Aorta (tissue), 5 donors: ENCODE data around the gene DPP10. TPM values are rescaled to one million over a fixed set of nuclear protein-coding genes. Genes with fewer than 3 reads are reported as not detected.
"Not testable (repeated sequence)": the region's sequence is repeated elsewhere in the genome, so short reads cannot be mapped to it uniquely, and the experiment has no call there.

ENCODE experiments used
- ATAC-seq: fragments of 200-7000 bp; cut with Tn5 transposase; one replicate; pipeline ENCODE4 v1.9.1; 2022; ENCODE audit warnings: moderate library complexity; ENCODE audit not compliant: low FRiP score
- DNase-seq, 2 donors: peaks; one replicate each; pipeline ENCODE4 v3.0.0-alpha.2; 2020
- H3K27ac ChIP-seq, 2 donors: one replicate each; pipeline ENCODE4 v1.5.1; 2013; ENCODE audit warnings: low read length in 2 of 2, mild to moderate bottlenecking in 2 of 2, moderate library complexity in 2 of 2, control low read depth in 1 of 2, inconsistent platforms in 1 of 2, low read depth in 1 of 2
- H3K27me3 ChIP-seq, 2 donors: one replicate each; pipeline ENCODE4 v1.6.1; 2013; ENCODE audit warnings: control low read depth in 1 of 2, low read length in 1 of 2, mild to moderate bottlenecking in 1 of 2, moderate library complexity in 1 of 2; ENCODE audit not compliant: insufficient read depth in 2 of 2, control insufficient read depth in 1 of 2
- H3K36me3 ChIP-seq, 2 donors: one replicate each; pipeline ENCODE4 v1.6.1; 2013; ENCODE audit warnings: control low read depth in 1 of 2, low read length in 1 of 2, mild to moderate bottlenecking in 1 of 2; ENCODE audit not compliant: insufficient read depth in 2 of 2, control insufficient read depth in 1 of 2
- H3K4me1 ChIP-seq, 2 donors: one replicate each; pipeline ENCODE4 v1.6.1; 2013; ENCODE audit warnings: low read length in 2 of 2, control low read depth in 1 of 2, mild to moderate bottlenecking in 1 of 2, moderate library complexity in 1 of 2; ENCODE audit not compliant: insufficient read depth in 2 of 2, control insufficient read depth in 1 of 2
- H3K4me3 ChIP-seq, 2 donors: one replicate each; pipeline ENCODE4 v1.5.1; 2013; ENCODE audit warnings: low read length in 2 of 2, control low read depth in 1 of 2, mild to moderate bottlenecking in 1 of 2
- H3K9me3 ChIP-seq: one replicate; pipeline ENCODE4 v1.6.1; 2013; ENCODE audit warnings: mild to moderate bottlenecking, low read length; ENCODE audit not compliant: control insufficient read depth
- WGBS, 2 donors: extraction: QIAGEN DNeasy Blood & Tissue Kit; methylation state at CpG; one replicate each; pipeline ENCODE4 v1.1.7; 2013; 5-methylcytosine and 5-hydroxymethylcytosine counted together
- intact Hi-C, 2 donors: fragments of 100-400 bp; cut with DNase I; formaldehyde crosslinking; loops; one replicate each; pipeline versions ENCODE4 v1.14.2 to v1.15.0; 2022
- long read RNA-seq, 2 donors: library from polyadenylated mRNA; unstranded; transcript quantifications; one replicate each; pipeline ENCODE4 v2.0.0, GENCODE V29; 2020 to 2021
- polyA plus RNA-seq, 2 donors: library from polyadenylated mRNA; stranded (reverse); fragments of 200-250 nt; gene quantifications; one replicate each; pipeline ENCODE4 v1.2.3, GENCODE V29; 2013
- total RNA-seq, 2 donors: library from RNA; stranded (reverse); fragmentation: NEBNext Ultra II Directional; extraction: Animal tissue kit (Norgen Biotek cat#: 25700); gene quantifications; one replicate each; pipeline ENCODE4 v1.2.1, GENCODE V29; 2021
- donor health status: healthy with polysubstance abuse.
- donor health status: Bipolar disorder and iron deficiency.
- donor health status: DM: no; HTN: no; CAD: no.
- donor health status: DM: no; HTN: no; CAD: no.
- donor health status: DM: yes; HTN: yes; CAD: no.

DPP10 gene
- not detected for total RNA-seq
- under 1 TPM in 1 of 2 donors, not detected in 1; 0.13 TPM for polyA plus RNA-seq
- long read RNA-seq, donor 1: 0 reads
- long read RNA-seq, donor 2: 0 reads

GRCh38 chr2:114442510-114442909 lies at the start of gene DPP10:
DPP10 (plus strand) TSS chr2:114442641.
- ATAC-seq (no peak), DNase-seq (peak in 1 of 2 donors; percentile 48)
- no peaks in the 10 kb centered on the region for H3K4me1 ChIP-seq
- H3K4me3 ChIP-seq: no peak within 1 kb of the TSS
- H3K9me3 ChIP-seq: no peaks in the 10 kb centered on the region
- no peaks in the 10 kb centered on the region for H3K27me3 ChIP-seq
- 4% methylated on average over 5 of the region's 5 CpGs for WGBS, 2 donors
- no peaks in the 10 kb centered on the region for H3K36me3 ChIP-seq
- intact Hi-C loops: no loop called here
- no peak within 1 kb of the TSS for H3K27ac ChIP-seq

DNA sequence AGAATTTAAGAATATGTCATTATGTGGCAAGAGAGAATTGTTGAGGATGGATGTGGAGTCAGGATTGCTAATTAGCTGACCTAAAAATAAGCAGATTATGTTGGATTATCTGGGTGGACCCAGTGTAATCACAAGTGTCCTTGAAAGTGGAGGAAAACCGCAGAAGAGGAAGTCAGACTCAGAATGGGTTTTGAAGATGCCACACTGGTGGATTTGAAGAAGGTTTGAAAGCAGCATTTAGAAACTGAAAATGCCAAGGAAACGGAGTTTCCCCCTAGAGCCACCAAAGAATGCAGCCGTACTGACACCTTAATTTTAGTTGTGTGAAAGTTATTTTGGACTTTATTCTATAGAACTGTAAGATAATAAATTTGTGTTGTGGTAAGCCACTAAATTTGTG lies 41.6 kb upstream of the DPP10 start:
- ATAC-seq (no peak), DNase-seq (no peak)
- H3K4me3 ChIP-seq: no peak overlapping the region
- H3K27ac ChIP-seq: no peak overlapping the region
- H3K36me3 ChIP-seq: no peaks in the 10 kb centered on the region
- no peaks in the 10 kb centered on the region for H3K27me3 ChIP-seq
- no peaks in the 10 kb centered on the region for H3K9me3 ChIP-seq
- WGBS, 2 donors: 88 to 89% methylated on average over 3 of the region's 3 CpGs
- peaks cover 0 to 3% of the 10 kb centered on the region in 2 donors for H3K4me1 ChIP-seq
- intact Hi-C loops: no loop called here

GRCh38 chr2:114405247-114406116 lies 37.0 kb upstream of the DPP10 start:
- ATAC-seq: peak; percentile 22
- intact Hi-C loops: no loop called here
- DNase-seq: no peak
- no peaks in the 10 kb centered on the region for H3K27me3 ChIP-seq
- no peak overlapping the region for H3K27ac ChIP-seq
- WGBS, 2 donors: 54% methylated on average over 10 of the region's 10 CpGs
- H3K9me3 ChIP-seq: no peaks in the 10 kb centered on the region
- no peaks in the 10 kb centered on the region for H3K4me1 ChIP-seq
- no peak overlapping the region for H3K4me3 ChIP-seq
- H3K36me3 ChIP-seq: no peaks in the 10 kb centered on the region

DNA sequence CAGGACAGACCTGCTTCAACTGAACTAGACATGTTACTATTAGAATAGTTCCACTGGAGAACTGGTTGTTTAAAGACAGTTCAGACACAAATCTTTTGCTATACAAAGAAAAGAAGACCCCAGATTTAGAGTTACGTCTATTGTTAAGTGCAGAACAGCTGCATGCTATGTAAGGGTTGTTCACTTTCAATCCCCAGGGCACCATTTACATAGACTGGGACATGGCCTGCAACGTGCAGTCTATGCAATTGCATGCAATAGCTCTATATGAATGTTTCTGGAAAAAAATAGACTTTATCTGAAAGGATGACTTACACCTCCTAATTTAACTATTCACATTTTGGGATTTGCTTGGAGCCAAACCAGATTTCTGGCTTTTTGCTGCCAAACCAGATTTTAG lies 36.1 kb upstream of the DPP10 start:
- Histone ChIP-seq H3K36me3 (no peaks in the 10 kb centered on the region), H3K27me3 (no peaks in the 10 kb centered on the region), H3K9me3 (no peaks in the 10 kb centered on the region), H3K4me1 (no peaks in the 10 kb centered on the region), H3K4me3 (no peak overlapping the region), H3K27ac (no peak overlapping the region)
- 81 to 83% methylated on average over 2 of the region's 2 CpGs for WGBS, 2 donors
- intact Hi-C loops: no loop called here
- ATAC-seq (no peak), DNase-seq (no peak)

GRCh38 chr2:114407353-114407752 lies 35.1 kb upstream of the DPP10 start:
- ATAC-seq, H3K4me3 ChIP-seq, H3K27ac ChIP-seq, H3K27me3 ChIP-seq, H3K36me3 ChIP-seq, H3K9me3 ChIP-seq, intact Hi-C loops, DNase-seq, H3K4me1 ChIP-seq: not testable (repeated sequence)
- 83 to 92% methylated on average over 4 of the region's 5 CpGs for WGBS, 2 donors

- 71 to 75% methylated on average over 3 of the region's 3 CpGs for WGBS, 2 donors
These were observed 20.7 kb upstream of the DPP10 start for GRCh38 chr2:114421781-114422180.

DNA sequence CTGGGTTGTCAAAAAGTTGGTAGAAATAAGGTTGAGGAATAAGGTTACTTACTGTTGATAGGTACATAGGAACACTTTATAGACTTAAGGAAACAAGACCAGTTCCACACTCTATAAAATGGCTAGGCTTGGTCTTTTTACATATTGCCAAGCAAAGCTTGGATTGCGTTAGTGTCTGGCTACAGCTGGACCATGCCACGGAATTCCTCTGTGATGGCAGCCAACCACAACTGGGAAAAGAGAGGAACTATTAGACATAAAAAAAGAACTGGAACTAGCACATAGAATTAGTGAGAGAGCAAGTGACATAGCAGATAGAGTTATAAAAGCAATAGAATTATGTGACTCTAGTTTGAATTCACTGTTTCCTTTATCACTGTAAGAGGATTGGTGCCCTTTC lies 17.7 kb upstream of the DPP10 start:
- no peaks in the 10 kb centered on the region for H3K36me3 ChIP-seq
- no peaks in the 10 kb centered on the region for H3K27me3 ChIP-seq
- 0 to 4% methylated on average over 2 of the region's 2 CpGs for WGBS, 2 donors
- H3K27ac ChIP-seq: peak overlapping the region in 1 of 2 donors; percentile 3
- intact Hi-C loops: loop anchor here (5.0 to 10.0 kb wide), 4 partner anchors 52 to 530 kb away; partner anchors contain the start of gene ACTR3 (in 1 of the 2)
- H3K9me3 ChIP-seq: no peaks in the 10 kb centered on the region
- H3K4me1 ChIP-seq: peaks cover 0 to 8% of the 10 kb centered on the region in 2 donors
- DNase-seq (no peak), ATAC-seq (peak; percentile 47)
- H3K4me3 ChIP-seq: no peak overlapping the region

More at GRCh38 chr2:114421781-114422180, 20.7 kb upstream of the DPP10 start:
- no peak for DNase-seq
- Histone ChIP-seq H3K4me1 (peaks cover 0 to 8% of the 10 kb centered on the region in 2 donors), H3K27me3 (no peaks in the 10 kb centered on the region), H3K27ac (no peak overlapping the region), H3K9me3 (no peaks in the 10 kb centered on the region), H3K36me3 (no peaks in the 10 kb centered on the region), H3K4me3 (no peak overlapping the region)
- intact Hi-C loops: loop anchor here (5.0 to 10.0 kb wide), 3 partner anchors 49 to 527 kb away; partner anchors contain the start of gene ACTR3 (in 1 of the 2)
- ATAC-seq: no peak

- intact Hi-C loops: loop anchor here (2.0 to 10.0 kb wide), 4 partner anchors 116 to 532 kb away; partner anchors contain the start of gene ACTR3 (in 1 of the 2)
- Histone ChIP-seq H3K9me3 (no peaks in the 10 kb centered on the region), H3K4me1 (peaks cover 0 to 8% of the 10 kb centered on the region in 2 donors), H3K27me3 (no peaks in the 10 kb centered on the region), H3K4me3 (no peak overlapping the region), H3K36me3 (no peaks in the 10 kb centered on the region), H3K27ac (peak overlapping the region; percentile 86 to 93)
- ATAC-seq (peak; percentile 63), DNase-seq (no peak)
- 0 to 6% methylated on average over 3 of the region's 3 CpGs for WGBS, 2 donors
These were observed 15.7 kb upstream of the DPP10 start for GRCh38 chr2:114426756-114427155.

- Histone ChIP-seq H3K9me3 (no peaks in the 10 kb centered on the region), H3K27me3 (no peaks in the 10 kb centered on the region), H3K4me3 (no peak overlapping the region), H3K27ac (no peak overlapping the region), H3K4me1 (no peaks in the 10 kb centered on the region), H3K36me3 (no peaks in the 10 kb centered on the region)
- DNase-seq (no peak), ATAC-seq (no peak)
- intact Hi-C loops: no loop called here
- 84% methylated on average over 1 of the region's 1 CpG for WGBS, 2 donors
These were observed 6.1 kb upstream of the DPP10 start for GRCh38 chr2:114436329-114436728.
